Stimulated activated CD4-positive, alpha-beta T cell treated with anti-CD3 and anti-CD28 coated beads, Interleukin-15, amount 100 ng/mL, for 24 hours (primary cell): ENCODE results near the gene CCDC50.

Experiments
- DNase-seq: peaks from one replicate; pipeline ENCODE4 v3.0.0-alpha.2; 2020

The CCDC50 gene

DNA sequence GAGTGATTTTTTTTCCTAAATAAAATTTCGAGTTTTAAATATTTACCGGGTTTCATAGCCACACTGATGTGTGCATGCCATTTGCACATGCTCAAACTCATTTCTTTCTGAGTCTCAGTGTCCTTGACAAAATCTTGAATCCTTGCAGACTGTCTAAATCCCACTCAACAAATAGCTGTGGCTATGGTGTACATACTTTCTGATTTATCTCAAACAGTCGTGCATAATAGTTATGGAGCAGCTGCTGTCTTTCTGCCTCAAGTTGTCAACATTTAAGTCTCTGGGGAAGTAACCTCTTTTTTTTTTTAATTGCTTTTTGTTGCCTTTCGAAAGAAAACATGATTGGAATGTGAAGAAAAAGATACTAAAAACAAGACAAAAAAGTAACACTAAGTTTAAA lies 53.9 kb downstream of the CCDC50 start:
- no peak for DNase-seq

DNA sequence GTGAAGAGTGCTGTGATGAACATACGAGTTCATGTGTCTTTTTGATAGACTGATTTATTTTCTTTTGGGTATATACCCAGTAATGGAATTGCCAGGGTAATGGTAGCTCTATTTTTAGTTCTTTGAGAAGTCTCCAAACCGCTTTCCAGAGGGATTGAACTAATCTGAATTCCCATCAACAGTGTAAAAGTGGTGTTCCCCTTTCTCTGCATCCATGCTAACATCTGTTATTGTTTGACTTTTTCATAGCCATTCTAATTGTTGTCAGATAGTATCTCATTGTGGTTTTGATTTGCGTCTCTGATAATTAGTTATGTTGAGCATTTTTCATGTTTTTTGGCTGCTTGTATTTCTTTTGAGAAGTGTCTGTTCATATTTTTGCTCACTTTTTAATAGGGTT lies 55.9 kb downstream of the CCDC50 start:
- DNase-seq, result no peak

DNA sequence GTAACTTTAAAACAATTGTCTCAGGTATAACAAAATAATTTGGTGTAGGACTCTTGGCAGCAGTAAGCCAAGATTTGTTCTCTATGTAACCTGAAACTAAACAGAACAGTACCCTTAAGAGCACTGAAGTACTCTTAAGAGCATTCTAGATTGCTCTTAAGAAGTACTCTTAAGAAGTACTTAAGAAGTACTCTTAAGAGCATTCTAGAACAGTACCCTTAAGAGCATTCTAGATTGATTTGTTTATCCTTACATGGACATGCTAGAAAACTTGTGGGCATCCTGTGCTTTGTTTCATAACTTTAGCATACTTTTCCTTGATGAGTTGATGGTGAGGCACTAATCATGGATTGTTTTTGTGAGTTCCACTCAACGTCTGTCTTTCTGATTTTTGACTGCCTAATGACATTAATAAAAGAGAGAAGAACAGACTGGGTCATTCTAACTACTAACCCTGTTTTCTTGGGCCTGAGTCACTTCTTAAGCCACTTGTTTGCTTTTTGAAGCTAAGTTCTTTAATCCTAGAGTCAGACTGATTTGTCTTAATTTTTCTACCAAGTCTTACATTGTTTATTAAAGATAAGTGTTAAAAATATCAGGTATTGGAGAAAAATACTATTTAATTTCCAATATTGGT lies 58.4 kb downstream of the CCDC50 start:
- DNase-seq, result no peak

DNA sequence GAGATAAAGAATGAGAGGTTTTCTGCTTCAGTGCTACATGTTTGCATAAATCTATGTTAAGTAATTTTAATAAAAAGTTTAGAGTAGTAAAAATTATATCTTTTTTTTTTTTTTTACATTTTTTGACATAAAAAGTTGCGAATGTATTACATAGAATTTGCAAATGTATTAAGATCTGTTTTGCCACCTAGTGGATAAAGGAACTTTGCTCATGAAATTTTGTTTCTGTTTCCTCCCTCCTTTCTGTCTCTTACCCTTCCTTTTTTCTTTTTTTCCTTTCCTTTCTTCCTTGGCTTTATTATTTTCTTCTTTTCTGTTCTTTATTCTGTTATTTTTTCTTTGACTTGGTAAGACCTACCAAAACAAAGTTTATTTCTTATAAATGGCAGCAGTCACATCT lies 59.6 kb downstream of the CCDC50 start:
- no peak for DNase-seq

DNA sequence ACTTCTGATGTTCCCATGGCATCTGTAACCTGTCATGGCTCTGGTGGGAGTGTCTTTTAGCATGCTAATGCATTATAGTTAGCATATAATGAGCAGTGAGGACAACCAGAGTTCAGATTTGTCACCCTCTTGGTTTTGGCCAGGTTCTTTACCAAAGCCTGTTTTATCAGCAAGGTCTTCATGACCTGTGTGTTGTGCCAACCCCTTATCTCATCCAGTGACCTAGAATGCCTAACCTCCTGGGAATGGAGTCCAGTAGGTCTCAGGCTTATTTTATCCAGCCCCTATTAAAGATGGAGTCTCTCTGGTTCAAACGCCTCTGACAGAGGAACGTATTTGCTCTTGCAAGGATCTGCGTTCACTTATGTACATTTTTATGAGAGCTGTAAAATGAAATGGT lies 61.4 kb downstream of the CCDC50 start:
- DNase-seq, result no peak

DNA sequence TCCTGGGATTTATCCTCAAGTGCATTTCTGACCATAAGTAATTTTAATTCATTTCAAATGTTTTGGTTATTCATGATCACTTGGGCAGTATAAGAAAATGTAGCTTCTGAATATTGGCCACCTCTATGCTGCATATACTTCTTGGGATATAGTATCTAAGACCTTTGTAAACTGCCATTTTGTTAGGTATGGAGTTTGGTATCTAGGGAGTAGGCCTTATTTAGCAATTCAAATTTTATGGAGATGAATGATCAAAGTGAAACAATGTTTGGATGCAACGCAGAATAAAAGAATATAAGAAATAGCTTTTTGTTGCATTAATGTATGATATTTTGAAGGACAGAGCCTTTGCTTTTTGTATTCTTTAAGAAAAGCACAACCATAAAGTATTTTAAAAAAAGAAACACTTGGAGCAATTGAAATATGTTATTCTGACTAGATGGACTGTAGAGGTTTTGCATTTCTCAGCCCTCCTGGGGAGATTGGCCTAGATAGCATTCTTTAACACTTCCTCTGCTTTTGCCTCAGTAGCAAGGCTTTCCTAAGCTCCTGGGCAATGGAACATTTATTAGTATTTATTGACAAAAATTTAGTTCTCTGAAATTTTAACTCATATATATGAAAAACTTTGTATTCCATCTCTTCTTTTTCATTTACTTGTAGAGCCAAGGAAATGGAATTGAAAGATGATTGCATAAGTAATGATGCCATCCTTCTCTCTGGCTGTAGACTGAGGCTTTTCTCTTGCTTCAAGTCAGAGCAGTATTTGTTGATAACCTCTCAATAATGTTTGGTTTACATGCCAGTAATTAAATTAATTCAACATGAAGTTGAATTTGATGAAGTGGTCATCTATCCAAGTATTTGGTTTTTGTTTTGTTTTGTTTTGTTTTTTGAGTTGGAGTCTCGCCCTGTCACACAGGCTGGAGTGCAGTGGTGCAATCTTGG lies 62.9 kb downstream of the CCDC50 start:
- no peak for DNase-seq

DNA sequence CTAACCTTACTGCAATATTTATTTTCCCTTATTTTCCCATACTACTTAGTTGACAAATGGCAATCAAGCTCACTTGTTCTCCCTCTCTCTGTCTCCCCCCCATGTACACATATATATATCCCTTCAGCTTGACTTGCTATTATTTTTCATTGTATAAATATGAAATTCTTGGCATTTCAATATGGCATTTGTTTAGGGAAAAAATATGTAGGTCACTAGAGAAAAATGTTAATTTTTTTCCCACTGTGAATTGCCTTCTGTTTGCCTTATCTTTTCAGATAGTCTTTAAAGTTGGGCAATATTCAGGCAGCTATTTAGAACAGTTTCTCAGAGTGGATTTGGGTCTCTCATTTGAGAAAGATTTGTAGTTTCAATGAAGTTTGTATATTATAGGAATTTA lies 64.0 kb downstream of the CCDC50 start:
- DNase-seq, result no peak

DNA sequence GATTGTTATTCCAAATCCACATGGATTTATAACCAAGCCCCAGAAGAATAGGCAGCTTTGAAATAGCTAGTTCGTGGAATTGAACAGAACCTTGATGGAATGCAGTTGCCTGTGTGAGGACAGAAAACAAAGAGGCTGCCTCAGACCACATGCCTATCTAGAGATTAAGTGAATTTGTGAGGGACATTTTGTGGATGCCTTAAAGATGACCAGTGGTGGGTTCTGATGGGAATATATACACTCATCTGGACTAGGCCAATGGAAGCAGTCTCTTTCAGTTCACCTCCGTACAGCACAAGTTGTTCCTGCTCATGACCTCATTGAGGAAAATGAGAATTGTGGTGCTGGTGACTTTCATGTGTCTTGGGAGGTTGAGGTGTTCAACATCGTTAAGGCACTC lies 68.6 kb downstream of the CCDC50 start:
- DNase-seq, result no peak

DNA sequence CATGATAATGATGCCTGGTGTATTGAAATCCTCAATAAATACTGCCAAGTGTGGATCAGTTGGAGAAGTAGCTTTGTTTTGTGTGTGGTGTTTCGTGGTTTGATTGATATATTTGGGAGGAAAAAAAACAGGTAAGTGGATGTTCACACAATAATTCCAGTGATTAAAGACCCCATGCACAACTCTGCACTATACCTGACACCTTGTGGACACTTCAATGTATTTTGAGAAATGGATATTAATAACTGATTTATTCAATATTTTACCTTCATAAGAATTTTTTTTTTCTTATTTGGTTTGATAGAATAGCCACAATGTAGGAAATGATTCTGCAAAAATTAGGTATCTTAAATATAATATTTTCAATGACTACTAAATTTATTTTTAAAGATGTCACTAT lies 69.4 kb downstream of the CCDC50 start:
- DNase-seq, result no peak

DNA sequence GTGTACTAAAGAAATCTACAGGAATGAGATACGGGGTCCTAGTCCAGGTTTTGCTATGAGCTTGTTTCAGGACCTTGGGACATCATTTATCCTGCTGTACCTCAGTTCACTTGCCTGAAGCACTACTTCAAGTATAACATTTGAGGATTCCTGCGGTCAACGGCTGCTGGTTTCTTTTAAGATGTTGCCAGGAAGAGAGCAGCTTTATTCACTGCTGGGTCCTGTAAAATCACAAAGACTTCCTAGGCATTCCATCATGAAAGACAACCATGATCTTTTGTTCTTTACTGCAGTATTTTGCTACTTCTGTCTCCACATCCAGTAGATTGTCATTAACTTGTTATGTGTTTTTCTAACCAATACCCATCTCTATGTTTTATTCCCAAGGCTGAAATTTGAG lies 70.7 kb downstream of the CCDC50 start:
- no peak for DNase-seq

DNA sequence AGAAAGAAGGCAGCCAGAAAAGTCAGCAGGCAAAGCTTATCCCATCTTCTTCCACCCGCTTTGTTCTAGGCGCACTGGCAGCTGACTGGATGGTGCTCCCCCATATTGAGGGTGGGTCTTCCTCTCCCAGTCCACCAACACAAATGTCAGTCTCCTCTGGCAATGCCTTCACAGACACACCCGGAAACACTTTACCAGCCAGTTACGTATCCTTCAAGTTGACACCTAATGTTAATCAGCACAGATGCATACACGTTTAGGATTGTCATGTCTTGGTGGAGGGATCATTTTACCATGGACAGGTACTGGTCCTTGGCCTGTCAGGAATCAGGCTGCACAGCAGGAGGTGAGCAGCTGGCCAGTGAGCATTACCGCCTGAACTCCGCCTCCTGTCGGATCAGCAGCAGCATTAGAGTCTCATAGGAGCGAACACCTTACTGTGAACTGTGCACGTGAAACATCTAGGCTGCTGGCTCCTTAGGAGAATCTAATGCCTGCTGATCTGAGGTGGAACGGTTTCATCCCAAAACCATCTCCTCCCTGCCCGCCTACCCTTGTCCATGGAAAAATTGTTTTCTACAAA lies 72.7 kb downstream of the CCDC50 start:
- no peak for DNase-seq

DNA sequence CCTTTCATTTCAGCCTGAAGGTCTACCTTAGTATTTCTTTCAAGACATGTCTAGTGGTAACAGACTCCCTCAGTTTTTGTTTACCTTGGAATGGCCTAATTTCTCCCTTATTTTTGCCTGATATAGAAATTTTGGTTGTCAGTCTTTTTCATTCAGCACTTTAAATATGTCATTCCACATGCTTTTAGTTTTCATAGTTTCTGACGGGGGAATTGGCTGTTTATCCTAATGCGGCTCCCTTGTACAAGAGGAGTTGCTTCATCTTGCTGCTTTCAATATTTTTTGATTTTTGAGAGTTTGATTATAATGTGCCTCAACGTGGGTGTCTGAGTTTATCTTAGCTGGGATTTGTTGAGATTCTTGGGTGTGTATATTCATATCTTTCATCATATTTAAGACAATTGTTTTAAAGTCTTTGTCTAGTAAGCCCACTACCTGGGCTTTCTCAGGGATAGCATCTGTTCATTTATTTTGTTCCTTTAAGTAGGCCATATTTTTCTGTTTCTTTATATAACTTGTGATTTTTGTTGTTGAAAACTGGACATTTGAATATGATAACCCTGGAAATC lies 80.7 kb downstream of the CCDC50 start:
- no peak for DNase-seq

DNA sequence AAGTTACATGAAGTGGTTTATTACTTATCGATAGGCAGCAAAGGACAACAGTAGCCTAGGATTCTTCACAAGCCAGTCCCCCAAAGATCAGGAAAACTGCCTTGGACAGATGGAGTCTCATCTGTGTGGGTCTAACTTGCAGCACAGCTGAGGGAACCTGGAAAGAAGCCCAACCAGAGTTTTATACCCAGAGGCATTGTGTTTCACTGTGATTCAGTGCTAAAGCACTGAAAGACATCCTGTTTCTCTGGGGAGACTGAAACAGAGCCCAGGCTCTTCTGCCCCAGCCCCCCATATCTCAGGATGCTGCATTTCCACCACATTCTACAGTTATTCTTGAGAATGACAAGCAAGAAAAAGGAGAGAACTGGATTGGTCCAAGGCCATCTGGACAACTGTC lies 83.6 kb downstream of the CCDC50 start:
- no peak for DNase-seq

DNA sequence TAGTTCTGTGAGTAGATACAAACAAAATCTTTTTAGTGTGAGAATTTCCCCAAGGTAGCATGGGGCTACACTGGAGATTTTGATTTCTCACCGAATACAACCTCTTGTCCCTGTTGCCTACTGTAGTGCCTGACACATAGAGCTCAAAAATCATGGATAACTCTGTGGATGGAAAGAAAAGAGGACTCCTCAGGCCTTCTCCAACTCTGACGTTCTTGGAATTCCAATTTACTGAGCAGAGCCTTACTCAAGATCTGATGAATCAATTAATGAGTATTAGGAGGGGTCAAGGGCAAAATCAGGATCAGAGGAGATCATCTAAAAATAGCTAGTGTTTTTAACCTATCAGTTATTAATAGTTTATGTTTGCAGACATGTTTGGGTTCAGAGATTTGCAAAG lies 85.1 kb downstream of the CCDC50 start:
- no peak for DNase-seq

DNA sequence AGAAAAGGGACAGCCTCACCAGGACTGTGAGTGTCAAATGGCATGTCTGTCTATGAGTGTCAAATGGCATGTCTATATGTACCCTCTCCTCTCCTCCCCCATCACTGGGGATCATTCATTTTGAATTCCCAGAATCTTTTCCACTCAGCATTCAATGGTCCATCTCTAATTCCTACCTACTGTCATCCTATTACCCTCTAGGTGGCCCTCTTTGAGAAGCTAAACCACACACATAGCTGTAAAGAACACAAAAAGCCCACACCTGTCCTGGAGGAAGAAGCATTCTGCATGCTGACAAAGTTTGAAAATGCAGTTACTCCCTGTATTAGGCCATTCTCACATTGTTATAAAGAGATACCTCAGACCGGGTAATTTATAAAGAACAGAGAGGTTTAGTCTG lies 85.5 kb downstream of the CCDC50 start:
- no peak for DNase-seq

DNA sequence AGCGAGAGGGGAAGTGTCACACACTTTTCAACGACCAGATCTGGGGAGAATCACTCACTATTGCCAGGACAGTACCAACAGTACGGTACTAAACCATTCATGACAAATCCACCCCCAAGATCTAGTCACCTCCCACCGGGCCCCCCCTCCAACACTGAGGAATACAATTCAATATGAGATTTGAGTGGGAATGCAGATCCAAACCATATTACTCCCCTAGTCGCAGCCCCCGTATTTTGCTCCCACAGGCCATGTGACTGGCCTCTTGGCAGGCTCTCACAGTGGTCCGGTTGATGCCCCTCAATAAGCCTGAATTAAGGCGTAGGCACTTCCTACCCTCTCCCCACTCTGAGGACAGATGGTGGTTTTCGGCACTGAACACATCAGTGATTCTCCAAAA lies 86.4 kb downstream of the CCDC50 start:
- DNase-seq, result no peak

DNA sequence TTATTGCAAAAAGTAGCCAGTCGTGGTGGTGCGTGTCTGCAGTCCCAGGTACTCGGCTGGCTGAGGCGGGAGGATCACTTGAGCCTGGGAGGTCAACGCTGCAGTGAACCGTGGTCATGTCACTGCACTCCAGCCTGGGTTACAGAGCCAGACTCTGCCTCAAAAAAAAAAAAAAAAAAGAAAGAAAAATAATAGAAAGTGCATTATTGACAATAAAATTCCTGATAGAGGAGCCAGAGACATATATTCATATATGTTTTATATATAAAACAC lies 88.2 kb downstream of the CCDC50 start:
- DNase-seq, result no peak

DNA sequence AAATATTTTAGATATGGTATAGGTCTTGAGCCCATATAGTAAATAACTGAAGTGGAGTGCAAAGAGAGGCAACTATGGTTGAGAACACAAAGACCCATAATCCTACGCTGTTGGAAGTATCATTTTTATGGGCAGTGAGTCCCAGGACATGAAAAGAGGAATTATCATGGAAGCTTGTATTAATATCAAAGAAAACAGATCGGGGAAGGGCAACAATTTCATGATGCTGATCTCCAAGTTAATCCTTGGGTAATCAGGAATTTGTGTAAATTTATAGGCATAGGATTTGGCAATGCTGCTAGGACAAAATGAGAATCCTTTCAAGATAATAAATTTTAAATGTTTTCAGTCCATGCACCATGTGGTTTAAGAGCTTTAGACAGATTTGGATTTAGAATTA lies 91.6 kb downstream of the CCDC50 start:
- DNase-seq, result no peak

DNA sequence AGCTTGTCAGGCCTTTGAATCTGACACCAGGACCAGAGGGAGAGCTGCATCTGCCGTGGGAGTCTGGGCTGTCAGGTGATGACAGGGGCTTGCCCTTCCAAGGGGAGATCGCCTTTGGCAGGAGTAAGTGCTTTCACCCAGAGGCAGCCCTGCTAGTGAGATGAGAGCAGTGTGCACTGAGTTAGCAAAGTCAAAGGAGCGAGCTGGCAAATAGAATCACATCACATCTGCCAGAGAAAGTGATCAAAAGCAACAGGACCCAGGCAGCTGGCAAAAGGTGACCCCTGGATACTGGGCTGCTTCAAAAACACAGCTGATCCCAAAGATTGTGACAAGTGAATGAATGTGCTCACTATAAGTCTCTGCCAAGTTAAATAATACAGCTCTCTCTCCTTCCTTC lies 95.7 kb downstream of the CCDC50 start:
- DNase-seq, result no peak

DNA sequence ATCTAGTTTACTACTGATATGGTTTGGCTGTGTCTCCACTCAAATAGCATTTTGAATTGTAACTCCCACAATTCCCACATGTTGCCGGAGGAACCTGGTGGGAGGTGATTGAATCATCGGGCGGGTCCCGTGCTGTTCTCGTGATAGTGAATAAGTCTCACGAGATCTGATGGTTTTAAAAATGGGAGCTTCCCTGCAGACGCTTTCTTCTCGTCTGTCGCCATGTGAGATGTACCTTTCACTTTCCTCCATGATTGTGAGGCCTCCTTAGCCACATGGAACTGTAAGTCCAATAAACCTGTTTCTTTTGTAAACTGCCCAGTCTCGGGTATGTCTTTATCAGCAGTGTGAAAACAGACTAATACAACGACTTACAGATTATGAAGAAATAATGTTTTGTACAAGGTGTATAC lies 96.1 kb downstream of the CCDC50 start:
- no peak for DNase-seq

DNA sequence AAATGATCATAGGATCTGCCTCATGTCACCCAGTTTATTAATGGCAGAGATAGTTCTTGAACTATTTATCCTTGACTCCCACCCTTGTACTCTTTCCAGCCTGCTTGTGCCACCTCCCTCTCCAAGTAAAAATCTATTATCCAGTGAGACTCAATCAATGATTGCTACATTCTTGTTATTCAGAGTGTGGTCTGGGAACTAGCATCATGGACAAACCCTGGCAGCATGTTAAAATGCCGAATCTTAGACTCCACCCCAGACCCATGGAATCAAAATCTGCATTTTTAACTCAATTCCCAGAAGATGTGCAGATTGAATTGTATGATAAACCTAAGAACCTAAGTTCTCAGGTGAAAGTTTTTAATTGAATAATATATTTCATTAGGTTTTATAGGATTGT lies 97.1 kb downstream of the CCDC50 start:
- DNase-seq, result no peak

DNA sequence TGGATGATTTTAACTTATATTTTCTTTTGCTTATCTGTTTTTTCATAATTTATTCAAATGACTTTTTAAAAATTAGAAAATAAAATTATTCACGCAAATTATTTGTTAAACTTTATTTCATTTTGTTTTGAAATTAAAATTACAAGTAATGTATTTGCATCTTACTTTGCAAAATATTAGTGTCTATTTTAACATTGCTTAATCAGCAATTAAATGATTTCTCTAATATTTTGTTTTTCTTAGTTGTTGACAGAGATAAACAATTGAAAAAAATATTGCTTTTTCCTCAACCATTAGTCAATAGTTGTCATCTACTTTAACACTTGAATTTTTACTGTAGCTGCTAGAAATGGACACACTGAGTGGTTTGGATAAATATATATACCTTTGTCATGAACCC lies 99.0 kb downstream of the CCDC50 start:
- DNase-seq, result no peak

DNA sequence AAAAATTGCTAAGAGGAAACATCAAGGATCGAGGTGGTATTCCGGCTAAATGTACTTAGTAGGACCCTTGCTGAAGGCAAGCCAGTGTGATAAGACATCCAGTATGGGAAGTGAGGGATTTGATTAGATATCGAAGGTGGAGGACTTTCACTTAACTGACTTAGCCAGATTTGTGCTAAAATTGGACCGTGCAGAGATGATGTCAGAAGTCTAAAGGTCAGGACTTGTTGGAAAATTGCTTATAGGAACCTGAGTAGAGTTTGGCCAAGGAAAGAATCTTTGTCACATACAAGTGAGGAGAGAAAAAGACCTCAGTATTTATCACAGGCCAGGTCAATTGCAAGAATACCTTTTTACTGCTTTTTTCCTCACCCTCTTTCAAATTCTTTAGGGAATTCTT lies 100.9 kb downstream of the CCDC50 start:
- DNase-seq, result no peak

DNA sequence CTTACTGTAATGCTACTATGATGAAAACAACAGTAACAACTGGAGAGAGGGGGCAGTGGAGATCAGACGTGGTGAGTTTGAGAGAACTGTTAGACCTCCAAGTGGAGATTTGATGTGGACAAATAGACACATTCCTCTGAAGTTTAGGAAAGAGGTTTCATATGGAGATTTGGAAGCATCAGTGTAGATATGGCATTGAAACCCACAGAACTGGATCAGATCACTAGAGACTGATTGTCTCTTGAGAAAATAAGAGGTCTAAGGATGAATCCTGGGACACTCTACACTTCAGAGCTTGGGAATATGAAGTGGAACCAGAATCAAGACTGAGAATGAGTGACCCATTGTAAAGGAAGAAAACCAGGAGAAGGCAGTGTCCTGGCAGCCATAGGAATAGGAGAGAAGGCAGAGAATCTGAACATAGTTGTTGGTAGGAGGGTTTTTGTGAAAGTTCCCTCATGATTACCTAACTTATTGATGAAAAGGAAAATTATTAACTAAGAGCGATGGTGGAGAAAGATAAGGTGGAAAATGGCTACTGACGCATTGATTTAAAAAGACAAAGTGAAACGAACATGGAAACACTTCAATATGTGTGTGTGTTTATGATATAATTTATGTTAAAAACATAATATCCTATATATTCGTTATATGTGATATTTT lies 102.1 kb downstream of the CCDC50 start:
- DNase-seq, result no peak
